ENCODE results near the gene C17orf107. TPM values are rescaled to one million over a fixed set of nuclear protein-coding genes. Genes with fewer than 3 reads are reported as not detected.

Gene C17orf107
- total RNA-seq, 4 donors from 2014 or later: 0.10 to 0.33 TPM; not detected in 2

DNA sequence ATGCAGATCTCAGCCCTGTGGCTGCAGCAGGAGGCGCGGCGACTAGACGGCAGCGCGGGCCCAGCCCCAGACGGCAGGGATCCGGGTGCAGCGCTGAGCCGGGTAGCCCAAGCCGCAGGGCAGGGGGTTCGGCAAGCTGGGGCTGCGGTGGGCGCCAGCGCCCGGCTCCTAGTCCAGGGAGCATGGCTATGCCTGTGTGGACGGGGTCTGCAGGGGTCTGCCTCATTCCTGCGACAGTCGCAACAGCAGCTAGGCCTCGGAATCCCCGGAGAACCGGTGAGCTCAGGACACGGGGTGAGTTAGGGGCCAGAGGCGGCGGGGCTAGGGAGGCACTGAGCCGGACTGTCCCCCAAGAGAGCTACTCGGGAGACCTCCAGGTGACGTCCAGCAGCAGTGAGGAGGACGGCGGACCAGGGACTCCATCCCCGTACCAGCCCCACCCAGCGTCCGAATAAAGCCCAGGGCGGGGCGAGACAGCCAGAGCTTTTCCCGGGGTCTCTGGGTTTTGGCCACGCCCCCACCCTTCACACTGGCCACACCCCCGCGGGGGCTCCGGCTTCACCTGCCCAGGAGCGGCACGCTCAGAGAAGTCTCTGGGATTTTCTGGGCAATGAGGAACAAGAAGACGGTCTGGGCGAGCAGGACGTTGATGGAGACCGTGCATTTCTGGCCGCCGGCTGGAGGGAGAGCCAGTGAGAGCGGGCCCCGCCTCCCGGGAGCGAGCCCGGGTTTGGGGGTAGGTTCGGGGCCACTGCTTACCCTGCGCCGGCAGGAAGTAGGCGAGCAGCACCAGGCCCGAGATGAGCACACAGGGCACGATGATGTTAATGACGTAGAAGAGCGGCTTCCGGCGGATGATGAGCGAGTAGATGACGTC lies 1.1 kb downstream of the C17orf107 start:
- H3K27me3 ChIP-seq: peaks cover 0 to 18% (median 4%) of the 10 kb centered on the region in 3 donors
- in situ Hi-C loops (cut with MboI; ENCODE audit: low sequenced_read_pairs in 4 of 4) (no loop called here), intact Hi-C loops (cut with DNase I; ENCODE audit: low total_unique reads) (no loop called here)
- no peaks in the 10 kb centered on the region for H3K9me3 ChIP-seq
- peaks cover 0 to 17% of the 10 kb centered on the region in 2 donors for H3K36me3 ChIP-seq
- DNase-seq (no peak), ATAC-seq (no peak)
- H3K4me3 ChIP-seq: peak overlapping the region in 3 of 4 donors; percentile 17 to 50 (median 17)
- H3K4me1 ChIP-seq: peaks cover 0 to 22% of the 10 kb centered on the region in 2 donors
- H3K27ac ChIP-seq: peak overlapping the region in 2 of 4 donors; percentile 0 to 59
- TF ChIP-seq, protein P1, sequence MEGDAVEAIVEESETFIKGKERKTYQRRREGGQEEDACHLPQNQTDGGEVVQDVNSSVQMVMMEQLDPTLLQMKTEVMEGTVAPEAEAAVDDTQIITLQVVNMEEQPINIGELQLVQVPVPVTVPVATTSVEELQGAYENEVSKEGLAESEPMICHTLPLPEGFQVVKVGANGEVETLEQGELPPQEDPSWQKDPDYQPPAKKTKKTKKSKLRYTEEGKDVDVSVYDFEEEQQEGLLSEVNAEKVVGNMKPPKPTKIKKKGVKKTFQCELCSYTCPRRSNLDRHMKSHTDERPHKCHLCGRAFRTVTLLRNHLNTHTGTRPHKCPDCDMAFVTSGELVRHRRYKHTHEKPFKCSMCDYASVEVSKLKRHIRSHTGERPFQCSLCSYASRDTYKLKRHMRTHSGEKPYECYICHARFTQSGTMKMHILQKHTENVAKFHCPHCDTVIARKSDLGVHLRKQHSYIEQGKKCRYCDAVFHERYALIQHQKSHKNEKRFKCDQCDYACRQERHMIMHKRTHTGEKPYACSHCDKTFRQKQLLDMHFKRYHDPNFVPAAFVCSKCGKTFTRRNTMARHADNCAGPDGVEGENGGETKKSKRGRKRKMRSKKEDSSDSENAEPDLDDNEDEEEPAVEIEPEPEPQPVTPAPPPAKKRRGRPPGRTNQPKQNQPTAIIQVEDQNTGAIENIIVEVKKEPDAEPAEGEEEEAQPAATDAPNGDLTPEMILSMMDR (IDR thresholded peaks at IDR 0.05 in 4 of 5, conservative IDR thresholded peaks at IDR 0.05 in 1 of 5): no peak
- no peak for TF ChIP-seq POLR2A (IDR thresholded peaks at IDR 0.05)

DNA sequence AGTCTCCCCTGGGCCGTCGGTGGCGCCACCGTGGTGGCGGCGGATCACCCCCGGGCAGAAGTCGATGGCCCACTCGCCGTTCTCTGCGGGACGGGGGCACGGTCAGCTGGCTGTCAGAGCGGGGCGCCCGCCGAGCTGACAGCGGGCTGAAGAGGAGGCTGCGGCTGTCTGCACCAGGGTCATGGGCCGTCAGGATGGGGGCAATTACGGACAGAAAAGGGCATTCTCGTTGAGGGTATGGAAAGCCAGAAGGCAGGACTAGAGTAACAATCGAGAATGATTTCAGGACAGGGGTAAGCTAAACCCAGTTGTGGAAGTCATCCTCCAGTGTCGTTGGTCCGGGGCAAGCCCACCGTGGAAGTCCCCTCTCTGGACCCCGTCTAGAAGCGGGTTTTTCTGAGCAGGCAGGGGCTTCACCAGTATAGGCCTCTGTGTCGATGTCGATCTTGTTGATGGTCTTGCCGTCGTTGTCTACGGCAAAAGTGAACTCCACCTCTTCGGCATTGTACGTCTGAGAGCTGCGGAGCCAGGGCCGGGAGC lies 1.8 kb downstream of the C17orf107 start:
- intact Hi-C loops (cut with DNase I; ENCODE audit: low total_unique reads): no loop called here
- Histone ChIP-seq H3K27ac (peak overlapping the region in 3 of 4 donors; percentile 0 to 59 (median 37)), H3K36me3 (peaks cover 0 to 13% of the 10 kb centered on the region in 2 donors), H3K4me1 (peaks cover 0 to 22% of the 10 kb centered on the region in 2 donors), H3K27me3 (peaks cover 0 to 18% (median 4%) of the 10 kb centered on the region in 3 donors), H3K9me3 (no peaks in the 10 kb centered on the region), H3K4me3 (peak overlapping the region in 2 of 4 donors; percentile 17 to 38)
- in situ Hi-C loops (cut with MboI; ENCODE audit: low sequenced_read_pairs in 4 of 4): no loop called here
- DNase-seq (no peak), ATAC-seq (no peak)
- TF ChIP-seq, protein P1 (IDR thresholded peaks at IDR 0.05 in 4 of 5, conservative IDR thresholded peaks at IDR 0.05 in 1 of 5): no peak
- TF ChIP-seq POLR2A (IDR thresholded peaks at IDR 0.05): no peak

DNA sequence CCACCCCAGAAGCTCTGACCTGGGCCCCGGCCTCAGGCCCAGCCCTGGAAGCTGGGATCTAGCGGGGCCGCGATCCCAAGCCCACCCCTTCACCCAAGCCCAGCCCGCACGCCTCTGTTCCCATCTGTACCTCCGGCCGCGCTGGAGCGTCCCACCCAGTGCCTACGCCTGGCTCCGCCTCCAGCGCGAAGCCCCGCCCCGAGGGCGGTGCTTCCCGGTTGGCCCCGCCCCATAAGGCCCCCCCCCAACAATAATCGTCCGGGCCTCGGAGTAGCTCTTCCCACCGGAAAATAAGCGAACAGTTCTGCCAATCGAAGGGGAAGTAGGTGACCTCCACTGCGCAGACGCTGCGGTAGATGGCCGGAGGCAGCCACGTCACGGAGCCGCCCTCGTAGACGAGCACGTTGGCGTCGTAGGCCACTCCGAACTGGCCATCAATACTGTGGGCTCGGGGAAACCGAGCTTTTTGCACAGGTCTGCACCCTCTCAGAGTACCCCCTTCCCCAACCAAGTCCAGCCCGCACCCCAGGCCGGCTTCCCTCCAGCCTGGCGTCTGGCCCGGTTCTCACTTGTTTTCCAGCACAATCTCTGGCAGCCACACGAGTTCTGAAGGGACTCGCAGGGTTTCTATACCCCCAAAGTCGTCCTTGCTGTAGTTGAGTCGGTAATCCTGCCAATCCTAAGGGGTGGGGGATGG lies 2.5 kb downstream of the C17orf107 start:
- Histone ChIP-seq H3K9me3 (no peaks in the 10 kb centered on the region), H3K4me1 (peaks cover 0 to 22% of the 10 kb centered on the region in 2 donors), H3K4me3 (peak overlapping the region in 1 of 4 donors; percentile 38), H3K36me3 (peaks cover 0 to 6% of the 10 kb centered on the region in 2 donors), H3K27me3 (peaks cover 0 to 18% (median 4%) of the 10 kb centered on the region in 3 donors), H3K27ac (peak overlapping the region; percentile 18 to 59 (median 50))
- DNase-seq: peak in 1 of 2 donors; percentile 35
- in situ Hi-C loops (cut with MboI; ENCODE audit: low sequenced_read_pairs in 4 of 4): no loop called here
- intact Hi-C loops (cut with DNase I; ENCODE audit: low total_unique reads): no loop called here
- peak; percentile 21 for ATAC-seq
- peak in 1 of 2 donors; percentile 56 for TF ChIP-seq POLR2A (IDR thresholded peaks at IDR 0.05)
- TF ChIP-seq, protein P1 (IDR thresholded peaks at IDR 0.05 in 4 of 5, conservative IDR thresholded peaks at IDR 0.05 in 1 of 5): no peak

DNA sequence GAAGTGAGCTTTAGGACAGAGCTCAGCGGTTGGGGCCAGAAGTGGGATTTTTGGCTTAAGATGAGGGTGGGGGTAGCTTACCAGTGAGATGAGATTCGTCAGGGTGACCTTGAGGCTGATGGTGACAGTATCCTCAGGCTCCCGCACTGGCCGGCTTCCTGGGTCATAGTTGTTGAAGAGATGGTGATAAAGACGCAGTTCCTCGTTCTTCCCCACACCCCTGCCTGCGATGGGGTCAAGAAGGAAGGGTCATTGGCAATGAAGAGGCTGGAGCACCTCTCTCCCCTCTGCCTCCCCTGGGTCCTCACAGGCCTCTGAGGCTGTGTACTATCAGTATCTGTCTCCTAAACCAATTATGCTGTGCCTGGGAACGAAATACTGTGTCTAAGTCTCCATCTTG lies 3.2 kb downstream of the C17orf107 start:
- Histone ChIP-seq H3K27me3 (peaks cover 0 to 18% (median 4%) of the 10 kb centered on the region in 3 donors), H3K4me1 (peaks cover 0 to 22% of the 10 kb centered on the region in 2 donors), H3K36me3 (no peaks in the 10 kb centered on the region), H3K4me3 (no peak overlapping the region), H3K9me3 (no peaks in the 10 kb centered on the region), H3K27ac (peak overlapping the region in 2 of 4 donors; percentile 37 to 59)
- TF ChIP-seq, protein P1 (IDR thresholded peaks at IDR 0.05 in 4 of 5, conservative IDR thresholded peaks at IDR 0.05 in 1 of 5): no peak
- no peak for TF ChIP-seq POLR2A (IDR thresholded peaks at IDR 0.05)
- DNase-seq: no peak
- intact Hi-C loops (cut with DNase I; ENCODE audit: low total_unique reads) (no loop called here), in situ Hi-C loops (cut with MboI; ENCODE audit: low sequenced_read_pairs in 4 of 4) (no loop called here)
- ATAC-seq: no peak
